BJ (cell line): ENCODE results near the gene PPP1R14D. TPM values are rescaled to one million over a fixed set of nuclear protein-coding genes. Genes with fewer than 3 reads are reported as not detected.

Experiments
- CTCF ChIA-PET: fragments of 350-600 bp; formaldehyde crosslinking; extraction: SDS; loops from one replicate; lab custom pipeline; 2021; ENCODE audit warnings: antibody characterized with exemption, inconsistent platforms; lab: Yijun Ruan, JAX
- POLR2A ChIA-PET: fragments of 300-600 bp; sonication (Branson Sonifier 250); formaldehyde crosslinking; extraction: SDS; loops from one replicate; lab custom pipeline; 2021; ENCODE audit warnings: antibody characterized with exemption; lab: Charles Lee
- DNase-seq: peaks from one replicate; pipeline ENCODE4 v3.0.0-alpha.2; 2011; ENCODE audit warnings: low read depth
- H3K27me3 ChIP-seq: 2 replicates; pipeline ENCODE4 v1.6.0; 2011; ENCODE audit warnings: low read length; ENCODE audit not compliant: control insufficient read depth, insufficient read depth
- H3K36me3 ChIP-seq: 2 replicates; pipeline ENCODE4 v1.5.1; 2011; ENCODE audit warnings: low read length; ENCODE audit not compliant: control insufficient read depth, insufficient read depth
- H3K4me3 ChIP-seq: 2 replicates; pipeline ENCODE4 v1.5.1; 2011; ENCODE audit warnings: low read depth, mild to moderate bottlenecking, control low read depth, low read length
- CTCF ChIP-seq: IDR thresholded peaks from 2 replicates; pipeline ENCODE4 v1.5.1; 2011; ENCODE audit warnings: low read depth, mild to moderate bottlenecking, control low read depth, inconsistent platforms, low read length, moderate library complexity; ENCODE audit not compliant: insufficient read depth
- polyA plus RNA-seq: library from polyadenylated mRNA; depleted of rRNA; stranded (reverse); fragments of >200 nt; gene quantifications from 2 replicates; pipeline ENCODE4 v1.2.3, GENCODE V29; 2011

Gene PPP1R14D
- polyA plus RNA-seq, 1 experiment = not detected

DNA sequence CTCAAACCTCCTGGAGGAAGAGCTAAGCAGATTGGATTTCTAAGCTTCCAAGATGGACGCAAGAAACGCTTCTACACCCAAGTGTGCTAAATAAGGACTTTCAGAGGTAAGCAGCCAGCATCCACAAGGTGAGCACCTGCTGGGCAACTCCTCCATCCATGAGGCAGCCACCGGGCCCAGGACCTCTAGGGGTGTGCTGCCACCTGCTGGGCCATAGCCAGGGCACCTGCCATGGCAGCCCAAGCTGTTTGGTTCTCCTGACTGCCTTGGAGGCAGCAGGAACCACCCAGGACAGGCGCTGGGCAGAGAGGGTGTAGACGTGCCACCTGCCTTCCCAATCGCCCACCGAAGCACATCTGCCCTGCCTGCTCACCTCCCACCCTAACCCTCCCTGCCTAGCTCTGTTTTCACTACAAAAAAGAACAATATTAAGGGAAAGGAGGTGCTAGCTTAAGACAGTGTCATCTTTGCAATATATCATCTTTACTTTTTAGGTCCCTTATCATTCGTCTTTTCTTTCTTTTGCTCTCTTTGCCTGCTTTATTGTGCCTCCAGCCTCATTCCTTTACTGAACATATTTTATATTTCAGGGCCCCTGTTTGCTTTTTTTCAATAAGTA, 45.8 kb downstream of the PPP1R14D start:
- no peaks in the 10 kb centered on the region for H3K27me3 ChIP-seq
- no peak for DNase-seq
- peaks cover 7% of the 10 kb centered on the region; the same call in 1 of the 2 replicates for H3K36me3 ChIP-seq
- POLR2A ChIA-PET = no interaction called here
- H3K4me3 ChIP-seq = no peak overlapping the region
- CTCF ChIA-PET = interaction anchor here (1.2 to 1.7 kb wide), 8 partner anchors 11 to 193 kb away, joined by 3 to 8 read pairs (median 6); partner anchors contain the start of gene ZFYVE19
- TF ChIP-seq CTCF = peak; percentile 56

DNA sequence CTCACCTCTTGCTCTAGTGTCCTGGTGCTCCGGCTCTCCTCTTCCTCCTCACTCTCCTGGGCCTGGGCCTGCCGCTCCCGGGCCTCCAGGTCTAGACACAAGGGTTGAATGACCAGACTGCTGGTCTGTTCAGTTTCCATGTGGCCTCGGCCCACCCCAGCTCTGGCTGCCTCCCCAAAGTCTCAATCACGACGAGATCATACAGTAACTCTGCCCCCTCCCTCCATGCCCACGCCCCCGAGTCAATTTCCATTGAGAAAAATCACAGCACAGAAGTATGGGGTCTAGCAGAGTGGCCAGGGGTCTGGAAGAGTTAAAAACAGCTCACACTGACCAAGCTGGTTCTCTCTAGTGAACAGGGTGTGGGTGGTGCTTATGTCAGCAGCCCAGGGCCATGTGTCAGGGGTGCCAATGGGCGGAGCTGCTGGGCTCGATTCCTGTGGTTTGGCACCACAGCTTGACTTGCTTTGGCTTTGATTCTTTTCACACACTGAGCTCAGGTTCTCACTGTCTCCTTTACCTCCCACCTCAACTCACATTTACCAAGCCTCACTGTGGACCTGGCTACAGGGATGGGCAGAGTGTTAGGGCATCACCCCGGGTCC, 51.9 kb downstream of the PPP1R14D start:
- Histone ChIP-seq H3K4me3 (no peak overlapping the region), H3K27me3 (no peaks in the 10 kb centered on the region), H3K36me3 (peaks cover 31% of the 10 kb centered on the region)
- no peak for DNase-seq
- ChIA-PET POLR2A (no interaction called here), CTCF (interaction anchor here (0.9 to 1.1 kb wide), 2 partner anchors 9 to 12 kb away, joined by 3 read pairs; no protein-coding TSS in a partner anchor)
- no peak for TF ChIP-seq CTCF

- no peak for TF ChIP-seq CTCF
- H3K4me3 ChIP-seq = no peak overlapping the region
- peaks cover 31% of the 10 kb centered on the region for H3K36me3 ChIP-seq
- H3K27me3 ChIP-seq = no peaks in the 10 kb centered on the region
- no peak for DNase-seq
- POLR2A ChIA-PET = no interaction called here
- CTCF ChIA-PET = interaction anchor here (0.9 to 1.1 kb wide), 2 partner anchors 10 to 12 kb away, joined by 3 read pairs; no protein-coding TSS in a partner anchor
These were observed 52.6 kb downstream of the PPP1R14D start for GRCh38 chr15:40775740-40776536.

GRCh38 chr15:40775007-40775406, 53.5 kb downstream of the PPP1R14D start:
- Histone ChIP-seq H3K4me3 (no peak overlapping the region), H3K36me3 (peaks cover 35% of the 10 kb centered on the region), H3K27me3 (no peaks in the 10 kb centered on the region)
- POLR2A ChIA-PET = no interaction called here
- no peak for DNase-seq
- CTCF ChIA-PET = no interaction called here
- no peak for TF ChIP-seq CTCF

DNA sequence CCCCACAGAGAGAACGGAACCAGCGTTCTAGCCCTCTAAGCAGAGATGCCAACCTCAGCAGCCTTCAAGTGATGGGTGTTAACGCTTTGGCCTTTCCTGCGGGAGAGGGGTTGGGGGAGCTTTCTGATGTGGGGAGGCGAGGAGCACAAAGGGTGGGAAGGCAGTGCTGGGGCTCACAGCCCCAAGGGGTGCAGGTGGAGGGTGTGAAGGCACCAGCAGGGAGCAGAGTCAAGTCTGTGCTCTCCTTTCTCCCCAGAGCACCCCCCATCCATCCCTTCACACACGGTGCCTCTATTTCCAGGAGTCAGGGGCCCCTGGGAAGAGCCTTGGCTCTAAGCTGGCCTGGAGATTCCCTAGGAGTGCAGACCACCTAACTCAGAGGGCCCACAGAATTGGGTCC, 54.6 kb downstream of the PPP1R14D start:
- CTCF ChIA-PET = no interaction called here
- Histone ChIP-seq H3K4me3 (no peak overlapping the region), H3K27me3 (no peaks in the 10 kb centered on the region), H3K36me3 (peaks cover 33% of the 10 kb centered on the region)
- no peak for DNase-seq
- POLR2A ChIA-PET = no interaction called here
- TF ChIP-seq CTCF = no peak
